HEK293T (cell line): ENCODE results near the gene MFAP2.
"Not testable (repeated sequence)": the region's sequence is repeated elsewhere in the genome, so short reads cannot be mapped to it uniquely, and the experiment has no call there.

Experiments
- CTCF ChIA-PET: fragments of 350-600 bp; formaldehyde crosslinking; extraction: SDS; loops from one replicate; lab custom pipeline; 2021; ENCODE audit warnings: antibody characterized with exemption, inconsistent platforms; lab: Yijun Ruan, JAX
- POLR2A ChIA-PET: fragments of 350-600 bp; formaldehyde crosslinking; extraction: SDS; loops from one replicate; lab custom pipeline; 2020; ENCODE audit warnings: antibody characterized with exemption, inconsistent platforms; lab: Yijun Ruan, JAX
- DNase-seq: peaks from one replicate; pipeline ENCODE4 v3.0.0; 2012; ENCODE audit warnings: mixed read lengths; ENCODE audit errors: extremely low spot score
- ARNT ChIP-seq: fragments of 450-650 bp; IDR thresholded peaks from 2 replicates; pipeline ENCODE4 v1.6.1; 2017; ENCODE audit warnings: mild to moderate bottlenecking
- BHLHE40 ChIP-seq: fragments of 450-650 bp; IDR thresholded peaks from 2 replicates; pipeline ENCODE4 v1.6.1; 2016; ENCODE audit warnings: mild to moderate bottlenecking, moderate library complexity, borderline replicate concordance
- CTBP1 ChIP-seq: fragments of 450-650 bp; IDR thresholded peaks from 2 replicates; pipeline ENCODE4 v1.6.1; 2016; ENCODE audit warnings: borderline replicate concordance
- ELF4 ChIP-seq: fragments of 450-650 bp; IDR thresholded peaks from 2 replicates; pipeline ENCODE4 v1.6.1; 2017; ENCODE audit warnings: antibody characterized with exemption
- FOXA1 ChIP-seq: fragments of 450-650 bp; IDR thresholded peaks from 2 replicates; pipeline ENCODE4 v1.6.1; 2016; ENCODE audit warnings: mild to moderate bottlenecking
- FOXK2 ChIP-seq: fragments of 450-650 bp; IDR thresholded peaks from 2 replicates; pipeline ENCODE4 v1.6.1; 2016; ENCODE audit warnings: mild to moderate bottlenecking
- FOXM1 ChIP-seq: fragments of 450-650 bp; IDR thresholded peaks from 2 replicates; pipeline ENCODE4 v1.6.1; 2017; ENCODE audit warnings: mild to moderate bottlenecking, borderline replicate concordance
- HDGF ChIP-seq: fragments of 450-650 bp; IDR thresholded peaks from 2 replicates; pipeline ENCODE4 v1.6.1; 2017; ENCODE audit warnings: antibody characterized with exemption, borderline replicate concordance
- L3MBTL2 ChIP-seq: fragments of 450-650 bp; conservative IDR thresholded peaks from 2 replicates; pipeline ENCODE4 v1.6.1; 2016; ENCODE audit warnings: mild to moderate bottlenecking
- LEF1 ChIP-seq: fragments of 450-650 bp; IDR thresholded peaks from 2 replicates; pipeline ENCODE4 v1.6.1; 2017; ENCODE audit warnings: mild to moderate bottlenecking, borderline replicate concordance
- NFRKB ChIP-seq: fragments of 450-650 bp; IDR thresholded peaks from 2 replicates; pipeline ENCODE4 v1.6.1; 2016; ENCODE audit warnings: mild to moderate bottlenecking, moderate library complexity
- PKNOX1 ChIP-seq: fragments of 450-650 bp; IDR thresholded peaks from 2 replicates; pipeline ENCODE4 v1.6.1; 2016
- SP1 ChIP-seq: fragments of 450-650 bp; IDR thresholded peaks from 2 replicates; pipeline ENCODE4 v1.6.1; 2017
- SUZ12 ChIP-seq: fragments of 450-650 bp; IDR thresholded peaks from 2 replicates; pipeline ENCODE4 v1.6.1; 2016; ENCODE audit warnings: mild to moderate bottlenecking
- TARDBP ChIP-seq: fragments of 450-650 bp; IDR thresholded peaks from 2 replicates; pipeline ENCODE4 v1.6.1; 2016
- ZNF384 ChIP-seq: fragments of 450-650 bp; IDR thresholded peaks from 2 replicates; pipeline ENCODE4 v1.6.1; 2016

The MFAP2 gene

DNA sequence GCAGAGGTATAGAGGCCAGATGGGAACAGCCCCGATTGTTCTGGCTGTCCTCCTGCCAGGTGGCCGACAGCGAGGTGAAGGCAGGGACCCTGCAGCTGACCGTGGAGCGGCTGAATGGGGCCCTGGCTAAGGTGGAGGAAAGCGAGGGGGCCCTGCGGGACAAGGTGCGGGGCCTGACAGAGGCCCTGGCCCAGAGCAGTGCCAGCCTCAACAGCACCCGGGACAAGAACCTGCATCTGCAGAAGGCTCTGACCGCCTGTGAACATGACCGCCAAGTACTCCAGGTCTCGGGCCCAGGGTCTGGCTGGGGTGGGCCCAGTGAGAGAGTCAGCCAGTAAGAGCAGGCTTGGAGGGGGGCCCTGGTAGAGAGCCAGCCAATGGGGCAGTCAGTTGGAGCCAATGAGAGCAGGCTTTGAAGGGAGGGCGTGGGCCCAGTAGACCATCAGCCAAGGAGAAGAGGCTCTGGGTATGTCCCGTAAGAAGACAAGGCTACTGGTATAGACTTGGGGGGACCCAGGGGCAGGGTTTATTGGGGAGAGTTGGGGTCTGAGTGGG, 11.3 kb downstream of the MFAP2 start:
- no peak for TF ChIP-seq SUZ12
- TF ChIP-seq FOXA1, result no peak
- TF ChIP-seq TARDBP, result no peak
- TF ChIP-seq LEF1, result no peak
- TF ChIP-seq SP1, result no peak
- CTCF ChIA-PET, result no interaction called here
- POLR2A ChIA-PET, result no interaction called here
- DNase-seq, result no peak

GRCh38 chr1:16968372-16968771, 12.0 kb downstream of the MFAP2 start:
- no peak for TF ChIP-seq FOXA1
- TF ChIP-seq TARDBP, result no peak
- no peak for TF ChIP-seq LEF1
- TF ChIP-seq SUZ12, result no peak
- no peak for TF ChIP-seq ELF4
- no peak for TF ChIP-seq ZNF384
- no peak for TF ChIP-seq BHLHE40
- no peak for TF ChIP-seq NFRKB
- TF ChIP-seq CTBP1, result no peak
- no peak for TF ChIP-seq PKNOX1
- no peak for TF ChIP-seq L3MBTL2
- TF ChIP-seq ARNT, result no peak
- TF ChIP-seq SP1, result no peak
- POLR2A ChIA-PET, result no interaction called here
- CTCF ChIA-PET, result no interaction called here
- DNase-seq, result no peak

DNA sequence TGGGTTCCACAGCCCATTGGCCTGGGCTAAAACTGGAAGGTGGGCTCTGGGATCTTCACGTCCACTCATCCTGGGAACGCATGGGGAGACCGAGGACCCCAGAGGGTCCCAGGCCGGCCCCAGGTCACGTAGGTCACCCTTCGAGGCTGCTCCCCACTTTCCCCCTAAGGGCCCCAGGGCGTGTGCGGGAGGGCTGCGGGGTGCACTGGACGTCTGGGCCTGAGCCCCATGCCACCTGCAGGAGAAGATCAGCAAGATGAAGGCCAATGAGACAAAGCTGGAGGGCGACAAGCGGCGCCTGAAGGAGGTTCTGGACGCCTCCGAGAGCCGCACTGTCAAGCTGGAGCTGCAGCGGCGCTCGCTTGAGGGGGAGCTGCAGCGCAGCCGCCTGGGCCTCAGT, 12.5 kb downstream of the MFAP2 start:
- ChIA-PET CTCF (no interaction called here), POLR2A (no interaction called here)
- DNase-seq, result no peak
- TF ChIP-seq TARDBP, result no peak
- TF ChIP-seq NFRKB, result no peak
- no peak for TF ChIP-seq HDGF
- no peak for TF ChIP-seq PKNOX1
- no peak for TF ChIP-seq SP1
- TF ChIP-seq ELF4, result no peak
- TF ChIP-seq FOXK2, result no peak
- TF ChIP-seq LEF1, result no peak
- no peak for TF ChIP-seq ZNF384
- no peak for TF ChIP-seq CTBP1
- TF ChIP-seq FOXM1, result no peak
- no peak for TF ChIP-seq ARNT
- TF ChIP-seq BHLHE40, result no peak
- no peak for TF ChIP-seq FOXA1
- no peak for TF ChIP-seq L3MBTL2
- no peak for TF ChIP-seq SUZ12

- TF ChIP-seq FOXM1 (no peak), TARDBP (no peak), FOXK2 (no peak), SUZ12 (no peak), CTBP1 (no peak), LEF1 (no peak), NFRKB (no peak)
- ChIA-PET CTCF (interaction anchor here (1.1 kb wide), 1 partner anchor 21 kb away, joined by 3 read pairs; no protein-coding TSS in a partner anchor), POLR2A (no interaction called here)
- no peak for DNase-seq
Observed at GRCh38 chr1:16967095-16967575, 13.3 kb downstream of the MFAP2 start.

- TF ChIP-seq NFRKB, result no peak
- no peak for DNase-seq
- ChIA-PET POLR2A (no interaction called here), CTCF (no interaction called here)
Observed at GRCh38 chr1:16966282-16966681, 14.1 kb downstream of the MFAP2 start.

GRCh38 chr1:16965486-16966067, 14.8 kb downstream of the MFAP2 start:
- TF ChIP-seq FOXM1, result no peak
- no peak for TF ChIP-seq ARNT
- TF ChIP-seq L3MBTL2, result no peak
- TF ChIP-seq NFRKB, result no peak
- no peak for TF ChIP-seq SP1
- TF ChIP-seq CTBP1, result no peak
- TF ChIP-seq TARDBP, result no peak
- TF ChIP-seq FOXA1, result no peak
- no peak for TF ChIP-seq ZNF384
- TF ChIP-seq BHLHE40, result no peak
- no peak for TF ChIP-seq SUZ12
- no peak for TF ChIP-seq PKNOX1
- no peak for TF ChIP-seq HDGF
- TF ChIP-seq LEF1, result no peak
- no peak for TF ChIP-seq FOXK2
- no peak for TF ChIP-seq ELF4
- ChIA-PET POLR2A (no interaction called here), CTCF (no interaction called here)
- no peak for DNase-seq

DNA sequence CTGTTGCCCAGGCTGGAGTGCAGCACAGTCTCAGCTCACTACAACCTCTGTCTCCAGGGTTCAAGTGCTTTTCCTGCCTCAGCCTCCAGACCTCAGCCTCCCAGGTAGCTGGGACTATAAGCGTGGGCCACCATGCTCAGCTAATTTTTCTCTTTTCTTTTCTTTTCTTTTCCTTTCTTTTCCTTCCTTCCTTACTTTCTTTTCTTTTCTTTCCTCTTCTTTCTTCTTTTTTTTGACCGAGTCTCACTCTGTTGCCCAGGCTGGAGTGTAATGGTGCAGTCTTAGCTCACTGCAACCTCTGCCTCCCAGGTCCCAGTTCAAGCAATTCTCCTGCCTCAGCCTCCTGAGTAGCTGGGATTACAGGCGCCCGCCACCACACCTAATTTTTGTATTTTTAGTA, 16.3 kb downstream of the MFAP2 start:
- CTCF ChIA-PET, result interaction anchor here (0.7 kb wide), 1 partner anchor 352 kb away, joined by 3 read pairs; no protein-coding TSS in a partner anchor
- POLR2A ChIA-PET, DNase-seq: not testable (repeated sequence)
